GM20431 (cell line): Measurements from ENCODE around the gene OR56B1.
"Not testable (repeated sequence)": the region's sequence is repeated elsewhere in the genome, so short reads cannot be mapped to it uniquely, and the experiment has no call there.

Experiments
- in situ Hi-C: fragments of 300-500 bp; cut with MseI, MboI; formaldehyde crosslinking; loops from one replicate; pipeline ENCODE4 v1.15.0; 2020; ENCODE audit warnings: low sequenced_read_pairs; ENCODE audit not compliant: unreplicated experiment

The OR56B1 gene, protein sequence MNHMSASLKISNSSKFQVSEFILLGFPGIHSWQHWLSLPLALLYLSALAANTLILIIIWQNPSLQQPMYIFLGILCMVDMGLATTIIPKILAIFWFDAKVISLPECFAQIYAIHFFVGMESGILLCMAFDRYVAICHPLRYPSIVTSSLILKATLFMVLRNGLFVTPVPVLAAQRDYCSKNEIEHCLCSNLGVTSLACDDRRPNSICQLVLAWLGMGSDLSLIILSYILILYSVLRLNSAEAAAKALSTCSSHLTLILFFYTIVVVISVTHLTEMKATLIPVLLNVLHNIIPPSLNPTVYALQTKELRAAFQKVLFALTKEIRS

DNA sequence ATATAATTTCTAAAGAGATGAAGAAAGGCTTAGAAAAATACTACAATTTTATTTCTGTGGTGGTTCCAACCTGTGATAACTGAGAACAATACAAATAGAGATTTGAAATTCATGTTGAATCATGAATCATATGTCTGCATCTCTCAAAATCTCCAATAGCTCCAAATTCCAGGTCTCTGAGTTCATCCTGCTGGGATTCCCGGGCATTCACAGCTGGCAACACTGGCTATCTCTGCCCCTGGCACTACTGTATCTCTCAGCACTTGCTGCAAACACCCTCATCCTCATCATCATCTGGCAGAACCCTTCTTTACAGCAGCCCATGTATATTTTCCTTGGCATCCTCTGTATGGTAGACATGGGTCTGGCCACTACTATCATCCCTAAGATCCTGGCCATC, at the start of gene OR56B1:
Gene OR56B1, plus strand, starts transcription at position 53 of the 400 bp plus-strand sequence. Its CDS starts 69 bp downstream, at position 122.
- in situ Hi-C loops, result no loop called here

DNA sequence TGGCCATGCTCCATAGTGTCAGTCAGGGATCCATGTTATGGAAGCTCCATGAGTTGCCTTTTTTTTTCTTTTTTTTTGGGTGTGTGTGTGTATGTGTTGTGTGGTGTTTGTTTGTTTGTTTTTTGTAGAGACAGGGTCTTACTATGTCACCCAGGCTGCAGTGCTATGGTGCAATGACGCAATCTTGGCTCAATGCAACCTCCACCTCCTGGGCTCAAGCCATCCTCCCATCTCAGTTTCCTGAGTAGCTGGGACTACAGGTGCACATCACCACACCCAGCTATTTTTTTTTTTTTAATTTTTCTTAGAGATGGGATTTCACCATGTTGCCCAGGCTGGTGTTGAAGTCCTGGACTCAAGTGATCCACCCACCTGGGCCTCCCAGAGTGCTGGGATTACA, 47.8 kb upstream of the OR56B1 start:
- in situ Hi-C loops, result no loop called here

DNA sequence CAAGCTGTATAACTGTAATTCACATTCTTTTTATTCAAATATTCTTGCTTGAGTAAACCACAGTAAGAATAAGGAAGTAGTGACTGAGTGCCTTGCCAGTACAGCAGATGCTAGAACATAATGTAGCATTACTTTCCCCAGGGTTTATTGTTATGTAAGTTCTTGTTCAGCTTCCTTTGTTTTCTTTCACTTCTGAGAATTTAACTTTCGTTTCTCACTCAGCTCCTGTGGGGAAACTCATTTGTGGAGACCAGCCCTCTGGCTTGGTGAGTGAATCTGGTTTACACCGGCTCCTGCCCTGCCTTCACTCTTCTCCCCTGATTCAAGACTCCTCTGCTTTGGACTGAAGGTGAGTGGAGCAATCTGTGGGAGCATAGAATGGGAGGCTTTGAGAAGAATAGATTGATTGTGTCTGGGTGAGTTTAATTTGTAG, 46.7 kb upstream of the OR56B1 start, which contains the start of gene TRIM22:
Gene TRIM22, plus strand, starts transcription at position 240 of the 433 bp plus-strand sequence. CDS start 6,443 bp downstream, outside the sequence.
- in situ Hi-C loops, result no loop called here

DNA sequence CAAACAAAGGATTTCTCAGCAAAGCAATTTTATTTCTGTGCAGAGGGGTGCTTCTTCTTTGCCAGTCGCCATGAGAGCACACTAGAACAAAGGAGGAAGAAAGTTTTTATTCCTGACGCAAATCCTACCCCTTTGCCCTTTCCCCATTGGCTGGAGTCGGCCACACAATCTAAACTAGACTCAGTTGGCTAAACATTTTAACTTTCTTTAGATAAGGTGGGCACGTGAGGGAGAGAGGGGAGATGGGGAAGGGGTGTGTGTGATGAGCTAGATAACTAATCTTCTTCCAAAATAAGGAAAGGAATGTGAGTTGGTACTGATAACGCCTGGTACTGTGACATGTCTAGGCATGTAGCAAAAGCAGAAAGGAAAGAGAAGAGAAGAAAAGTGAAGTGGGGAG, 46.0 kb upstream of the OR56B1 start:
- in situ Hi-C loops, result no loop called here

DNA sequence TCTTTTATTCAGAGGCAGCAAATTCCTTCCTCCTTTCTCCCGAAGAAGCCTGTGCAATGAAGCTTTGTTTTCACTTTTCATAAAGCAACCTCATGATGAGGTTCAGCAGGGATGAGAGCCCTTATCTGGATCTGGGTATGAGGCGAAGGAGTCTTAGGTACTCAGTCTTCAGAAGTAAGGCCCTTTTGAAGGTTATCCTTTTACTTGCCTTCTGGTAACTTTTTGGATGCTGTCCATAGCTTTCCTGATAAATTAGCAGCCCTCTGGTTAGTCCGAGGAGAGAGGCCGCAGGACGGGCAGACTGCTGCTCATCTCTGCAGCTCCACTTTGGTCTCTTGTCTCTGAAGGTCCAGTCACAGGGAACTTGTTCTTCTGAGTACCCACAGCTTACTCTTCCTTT, 45.5 kb upstream of the OR56B1 start:
- in situ Hi-C loops, result no loop called here

DNA sequence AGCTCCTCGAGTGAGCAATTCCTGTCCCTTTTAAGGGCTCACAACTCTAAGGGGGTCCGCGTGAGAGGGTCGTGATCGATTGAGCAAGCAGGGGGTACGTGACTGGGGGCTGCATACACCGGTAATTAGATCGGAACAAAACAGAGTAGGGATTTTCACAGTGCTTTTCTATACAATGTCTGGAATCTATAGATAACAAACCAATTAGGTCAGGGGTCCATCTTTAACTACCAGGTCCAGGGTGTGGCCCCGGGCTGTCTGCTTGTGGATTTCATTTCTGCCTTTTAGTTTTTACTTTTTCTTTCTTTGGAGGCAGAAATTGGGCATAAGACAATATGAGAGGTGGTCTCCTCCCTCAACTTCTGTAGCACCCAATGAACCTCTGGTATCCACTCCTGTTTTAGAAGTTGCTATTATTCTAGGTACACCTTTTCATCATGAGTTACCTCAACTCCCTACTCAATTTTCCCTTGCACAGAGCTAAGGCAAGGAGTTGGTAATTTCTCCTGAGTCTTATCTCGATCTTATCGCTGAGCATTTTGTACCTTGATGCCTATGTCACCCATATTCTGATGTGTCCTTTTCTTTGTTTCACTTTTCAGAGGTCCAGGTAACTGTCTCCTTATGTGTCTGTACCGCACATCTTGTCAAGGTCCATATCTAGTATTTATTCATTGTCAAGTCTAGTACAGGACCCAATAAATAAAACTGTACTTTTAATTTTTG, 44.8 kb upstream of the OR56B1 start:
- in situ Hi-C loops, result not testable (repeated sequence)

DNA sequence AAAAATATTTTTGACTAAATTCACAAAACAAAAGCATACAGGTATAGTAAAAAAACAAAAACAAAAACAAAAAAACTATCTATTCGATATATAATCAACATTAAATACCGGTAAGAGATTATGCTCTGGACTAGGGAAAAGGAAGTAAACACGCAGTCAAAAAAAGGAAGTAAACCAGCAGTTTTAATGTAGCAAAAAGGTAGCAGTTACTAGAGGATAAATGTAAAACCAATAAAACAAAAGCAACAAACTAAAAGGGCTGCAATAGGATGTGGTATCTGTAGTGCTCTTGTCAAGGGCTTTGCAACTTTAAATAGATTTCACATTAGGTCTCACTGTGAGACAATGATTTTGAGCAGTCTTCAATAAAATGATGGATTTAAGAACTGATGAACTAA, 44.3 kb upstream of the OR56B1 start:
- in situ Hi-C loops, result no loop called here

DNA sequence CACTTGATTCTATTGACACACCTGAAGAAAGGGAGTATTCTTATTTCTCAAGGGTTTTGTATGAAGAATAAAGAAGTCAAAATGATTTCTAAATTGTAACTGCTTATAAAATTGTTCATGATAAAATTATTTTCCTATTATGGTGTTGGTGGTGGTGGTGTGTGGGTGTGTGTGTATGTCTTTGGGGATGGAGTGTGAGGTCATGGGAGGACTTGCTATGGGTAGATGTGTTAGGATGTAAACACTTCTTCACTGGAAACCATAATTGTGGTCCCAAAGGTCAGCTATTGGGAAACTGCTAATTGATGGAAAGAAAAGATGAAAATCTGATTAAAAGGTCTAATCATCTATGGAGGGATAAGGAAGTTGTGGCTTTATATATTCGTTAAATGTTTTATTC, 41.6 kb upstream of the OR56B1 start:
- in situ Hi-C loops, result no loop called here

DNA sequence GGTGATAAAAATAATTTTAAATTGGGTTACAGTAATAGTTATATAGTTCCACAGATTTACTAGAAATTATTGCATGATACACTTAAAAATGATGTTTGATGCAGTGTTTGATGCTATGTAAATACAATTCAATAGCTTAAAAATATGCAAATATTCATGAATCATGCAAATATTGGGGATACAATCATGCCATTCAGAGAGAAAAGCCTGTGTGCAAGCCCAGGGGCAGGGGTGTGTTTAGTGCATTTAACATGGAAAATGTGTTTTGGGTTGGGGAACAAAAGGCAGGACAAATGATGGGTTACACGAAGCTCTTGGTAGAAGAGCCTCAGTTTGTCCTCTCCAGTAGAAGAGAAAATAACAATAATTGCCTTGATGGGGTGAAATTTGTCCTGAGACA, 40.7 kb upstream of the OR56B1 start:
- in situ Hi-C loops, result no loop called here

DNA sequence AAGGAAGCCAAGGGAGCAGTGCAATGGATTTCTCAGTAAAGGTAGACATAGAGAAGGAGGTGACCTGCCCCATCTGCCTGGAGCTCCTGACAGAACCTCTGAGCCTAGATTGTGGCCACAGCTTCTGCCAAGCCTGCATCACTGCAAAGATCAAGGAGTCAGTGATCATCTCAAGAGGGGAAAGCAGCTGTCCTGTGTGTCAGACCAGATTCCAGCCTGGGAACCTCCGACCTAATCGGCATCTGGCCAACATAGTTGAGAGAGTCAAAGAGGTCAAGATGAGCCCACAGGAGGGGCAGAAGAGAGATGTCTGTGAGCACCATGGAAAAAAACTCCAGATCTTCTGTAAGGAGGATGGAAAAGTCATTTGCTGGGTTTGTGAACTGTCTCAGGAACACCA, 40.0 kb upstream of the OR56B1 start:
- in situ Hi-C loops, result no loop called here

DNA sequence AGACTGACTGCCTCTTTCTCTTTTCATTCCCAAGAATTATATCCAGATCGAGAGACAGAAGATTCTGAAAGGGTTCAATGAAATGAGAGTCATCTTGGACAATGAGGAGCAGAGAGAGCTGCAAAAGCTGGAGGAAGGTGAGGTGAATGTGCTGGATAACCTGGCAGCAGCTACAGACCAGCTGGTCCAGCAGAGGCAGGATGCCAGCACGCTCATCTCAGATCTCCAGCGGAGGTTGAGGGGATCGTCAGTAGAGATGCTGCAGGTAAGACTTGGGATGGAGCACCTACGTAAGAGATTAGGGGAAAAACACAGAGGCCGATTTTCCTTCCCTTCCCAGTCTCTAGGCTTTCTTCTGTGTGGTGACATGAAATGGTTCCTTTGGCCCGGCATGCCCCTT, 38.0 kb upstream of the OR56B1 start:
- in situ Hi-C loops, result no loop called here

DNA sequence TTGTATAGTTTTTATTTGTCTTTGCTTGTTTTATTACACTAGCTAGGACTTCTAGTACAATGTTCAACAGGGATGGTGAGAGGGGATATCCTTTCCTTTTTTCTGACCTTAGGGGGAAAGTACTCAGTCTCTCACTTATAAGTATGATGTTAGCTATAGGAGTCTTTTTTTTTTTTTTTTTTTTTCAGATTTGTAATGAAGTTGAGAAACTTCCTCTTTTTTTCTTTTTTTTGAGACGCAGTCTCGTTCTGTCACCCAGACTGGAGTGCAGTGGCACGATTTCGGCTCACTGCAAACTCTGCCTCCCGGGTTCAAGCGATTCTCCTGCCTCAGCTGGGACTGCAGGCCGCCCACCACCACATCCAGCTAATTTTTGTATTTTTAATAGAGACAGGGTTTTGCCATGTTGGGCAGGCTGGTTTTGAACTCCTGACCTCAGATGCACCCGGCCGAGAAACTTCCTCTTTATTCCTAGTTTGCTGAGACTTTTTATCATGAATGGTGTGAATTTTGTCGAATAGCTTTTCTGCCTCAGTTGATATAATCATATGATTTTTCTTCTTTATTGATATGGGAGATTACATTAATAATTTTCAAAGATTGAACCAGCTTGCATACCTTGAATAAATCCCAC, 35.7 kb upstream of the OR56B1 start:
- in situ Hi-C loops, result no loop called here

DNA sequence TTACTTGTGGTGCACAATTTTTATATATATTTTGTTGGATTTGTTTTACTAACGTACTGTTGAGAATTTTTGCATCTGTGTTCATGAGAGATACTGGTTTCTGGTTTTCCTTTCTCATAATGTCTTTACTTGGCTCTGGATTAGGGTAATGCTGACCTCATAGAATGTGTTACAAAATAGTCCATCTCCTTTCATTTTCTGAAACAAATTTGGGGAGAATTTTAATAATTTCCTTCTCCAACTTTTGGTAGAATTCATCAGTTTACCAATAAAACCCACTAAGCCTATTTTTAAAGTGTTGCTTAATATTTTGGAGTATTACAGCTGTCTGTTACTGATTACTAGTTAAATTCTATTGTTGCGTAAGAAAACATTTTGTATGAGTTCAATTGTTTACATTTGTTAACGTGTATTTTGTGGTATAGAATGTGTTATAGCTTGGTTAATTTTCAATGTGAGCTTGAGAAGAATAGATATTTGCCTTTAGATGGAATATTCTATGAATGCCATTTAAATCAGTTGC, 35.1 kb upstream of the OR56B1 start:
- in situ Hi-C loops, result no loop called here

DNA sequence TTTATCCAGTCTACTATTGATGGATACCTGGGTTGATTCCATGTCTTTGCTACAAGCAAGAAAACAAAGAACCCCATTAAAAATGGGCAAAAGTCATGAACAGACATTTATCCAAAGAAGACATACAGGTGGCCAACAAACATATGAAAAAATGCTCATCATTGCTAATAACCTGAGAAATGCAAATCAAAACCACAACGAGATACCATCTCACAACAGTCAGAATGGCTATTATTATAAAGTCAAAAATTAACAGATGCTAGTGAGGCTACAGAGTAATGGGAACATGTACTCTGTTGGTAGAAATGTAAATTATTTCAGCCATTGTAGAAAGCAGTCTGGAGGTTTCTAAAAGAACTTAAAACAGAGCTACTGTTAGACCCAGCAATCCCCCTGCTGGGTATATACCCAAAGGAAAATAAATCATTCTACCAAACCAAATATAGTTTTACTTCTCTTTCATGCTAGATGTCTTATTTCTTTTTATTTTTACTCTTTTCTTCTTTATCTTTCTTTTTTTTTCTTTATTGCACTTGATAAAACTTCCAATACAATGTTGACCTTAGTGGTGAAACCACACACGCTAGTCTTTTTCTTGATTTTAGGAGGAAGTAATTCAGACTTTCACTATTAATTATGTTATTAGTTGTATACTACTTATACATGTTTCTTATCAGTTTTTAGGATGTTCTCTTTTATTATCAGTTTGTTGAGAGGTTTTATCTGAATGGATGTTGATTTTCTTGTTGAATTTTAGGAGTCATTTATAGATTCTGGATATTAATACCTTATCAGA, 32.3 kb upstream of the OR56B1 start:
- in situ Hi-C loops, result no loop called here

DNA sequence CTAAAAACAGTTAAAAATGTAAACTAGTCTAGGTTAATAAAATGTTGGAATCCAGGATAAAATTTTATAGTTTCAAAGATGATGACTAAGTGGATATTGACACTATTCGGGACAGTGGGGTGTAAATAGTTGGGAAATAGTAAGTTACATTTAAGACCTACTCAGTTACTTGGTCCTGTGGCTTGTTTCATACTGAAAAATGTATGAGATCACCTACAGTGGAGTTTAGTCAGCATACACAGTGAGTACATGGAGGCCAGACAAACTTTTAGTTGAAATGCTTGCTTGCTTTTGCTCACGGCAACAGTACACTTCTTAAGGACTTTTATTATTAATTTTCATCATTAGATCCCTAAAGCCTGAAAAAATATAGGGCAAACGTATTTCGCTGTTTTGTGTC, 30.6 kb upstream of the OR56B1 start:
- in situ Hi-C loops, result no loop called here

DNA sequence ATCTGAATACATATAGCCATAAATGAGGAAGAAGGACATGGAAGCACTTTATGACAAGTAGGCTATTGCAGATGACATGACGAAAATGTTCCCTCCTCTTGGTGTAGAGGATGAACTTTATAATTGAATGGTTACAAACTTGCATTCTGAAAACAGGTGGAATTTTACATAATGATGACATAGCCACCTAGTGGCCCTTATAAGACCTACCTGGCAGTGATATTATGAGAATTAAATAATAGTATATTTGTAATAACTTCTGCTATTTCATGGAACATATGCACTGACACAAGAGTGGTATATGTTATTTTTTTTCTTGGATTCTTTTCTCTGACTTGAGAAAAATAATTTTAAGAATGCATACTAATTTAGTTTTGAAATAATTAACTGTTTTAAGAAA, 23.7 kb upstream of the OR56B1 start:
- in situ Hi-C loops, result no loop called here

DNA sequence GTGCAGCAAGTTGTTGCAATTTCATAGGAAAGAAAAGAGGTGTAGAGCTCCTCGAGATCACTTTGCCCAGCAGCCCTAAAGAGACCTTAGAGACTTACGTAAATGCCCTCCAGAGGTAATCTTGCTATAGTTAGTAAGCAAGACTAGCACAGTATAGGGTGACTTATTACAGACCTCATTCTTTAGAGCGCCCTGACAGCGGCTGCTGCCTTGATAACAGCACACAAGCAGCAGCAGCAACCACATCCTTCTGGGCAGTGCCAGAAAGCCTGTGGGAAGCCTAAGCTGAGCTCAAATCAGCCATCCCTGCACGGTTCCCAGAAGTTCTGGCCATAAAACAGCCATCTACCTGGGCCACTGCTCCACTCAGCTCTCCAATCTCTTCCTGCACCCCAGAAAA, 22.6 kb upstream of the OR56B1 start:
- in situ Hi-C loops, result no loop called here

DNA sequence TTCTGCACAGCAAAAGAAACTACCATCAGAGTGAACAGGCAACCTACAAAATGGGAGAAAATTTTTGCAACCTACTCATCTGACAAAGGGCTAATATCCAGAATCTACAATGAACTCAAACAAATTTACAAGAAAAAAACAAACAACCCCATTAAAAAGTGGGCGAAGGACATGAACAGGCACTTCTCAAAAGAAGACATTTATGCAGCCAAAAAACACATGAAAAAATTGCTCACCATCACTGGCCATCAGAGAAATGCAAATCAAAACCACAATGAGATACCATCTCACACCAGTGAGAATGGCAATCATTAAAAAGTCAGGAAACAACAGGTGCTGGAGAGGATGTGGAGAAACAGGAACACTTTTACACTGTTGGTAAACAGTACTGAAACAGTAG, 19.7 kb upstream of the OR56B1 start:
- in situ Hi-C loops, result not testable (repeated sequence)

DNA sequence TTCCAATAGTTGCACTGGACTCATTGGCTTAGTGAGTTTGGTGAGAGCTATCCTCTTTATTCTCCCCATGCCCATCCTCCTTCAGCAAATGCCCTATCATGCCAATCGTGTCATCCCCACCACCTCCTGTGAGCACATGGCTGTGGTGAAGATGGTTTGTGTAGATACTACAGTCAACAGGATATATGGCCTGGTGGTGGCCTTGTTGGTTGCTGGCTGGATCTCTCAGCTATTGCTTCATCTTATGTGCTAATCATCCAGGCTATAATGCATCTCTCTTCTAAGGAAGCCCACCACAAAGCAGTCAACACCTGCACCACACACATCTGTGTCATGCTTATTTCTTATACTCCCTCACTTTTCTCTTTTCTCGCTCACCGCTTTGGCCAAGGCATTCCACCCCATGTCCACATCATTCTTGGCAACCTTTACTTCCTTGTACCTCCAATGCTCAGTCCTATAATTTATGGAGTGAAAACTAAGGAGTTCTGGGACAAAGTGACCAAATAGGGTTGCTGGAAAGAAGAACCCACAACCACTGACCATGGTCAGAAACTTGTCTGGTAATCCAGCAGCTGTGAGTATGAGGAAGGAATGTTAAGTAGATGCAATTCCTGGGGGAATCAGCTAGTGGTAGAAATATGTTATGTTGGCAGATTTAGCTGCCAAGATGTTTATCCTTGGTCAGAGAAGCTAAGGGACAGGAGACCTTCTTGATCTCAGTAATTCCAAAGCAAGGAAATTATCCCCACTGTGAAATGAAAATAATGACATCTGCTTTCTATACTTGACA, 16.3 kb upstream of the OR56B1 start:
- in situ Hi-C loops, result no loop called here
